IPS DF 19.7 (cell line): Measurements from ENCODE around the gene HLA-DRB5.
"Not testable (repeated sequence)": the region's sequence is repeated elsewhere in the genome, so short reads cannot be mapped to it uniquely, and the experiment has no call there.

Experiments
- DNase-seq: peaks from one replicate; pipeline ENCODE4 v3.0.0-alpha.2; 2013; ENCODE audit warnings: low read depth, low spot score

Gene HLA-DRB5

GRCh38 chr6:32517654-32518445 lies 12.2 kb downstream of the HLA-DRB5 start:
- no peak for DNase-seq

- no peak for DNase-seq
Measured at GRCh38 chr6:32501016-32501415, 29.1 kb downstream of the HLA-DRB5 start.

GRCh38 chr6:32492351-32492750 lies 37.7 kb downstream of the HLA-DRB5 start:
- DNase-seq: no peak

- DNase-seq: no peak
Measured at GRCh38 chr6:32491700-32492099, 38.4 kb downstream of the HLA-DRB5 start.

GRCh38 chr6:32488083-32488482 lies 42.0 kb downstream of the HLA-DRB5 start:
- no peak for DNase-seq

- no peak for DNase-seq
Measured at GRCh38 chr6:32484614-32484998, 45.5 kb downstream of the HLA-DRB5 start.

- DNase-seq: no peak
Measured at GRCh38 chr6:32483968-32484613, 46.0 kb downstream of the HLA-DRB5 start.

- DNase-seq: no peak
Measured at GRCh38 chr6:32475392-32476206, 54.5 kb downstream of the HLA-DRB5 start.

GRCh38 chr6:32473376-32474348 lies 56.4 kb downstream of the HLA-DRB5 start:
- DNase-seq: peak; percentile 48

GRCh38 chr6:32472781-32473375 lies 57.2 kb downstream of the HLA-DRB5 start:
- DNase-seq: no peak

GRCh38 chr6:32467743-32468503 lies 62.2 kb downstream of the HLA-DRB5 start:
- DNase-seq: not testable (repeated sequence)
